GM23338 (cell line): ENCODE data around the gene CERS3. TPM values are rescaled to one million over a fixed set of nuclear protein-coding genes. Genes with fewer than 3 reads are reported as not detected.

Source experiments
- ATAC-seq: fragments of 200-7000 bp; cut with Tn5 transposase; 3 replicates; pipeline ENCODE4 v1.9.1; 2020
- DNase-seq: peaks from one replicate; pipeline ENCODE4 v3.0.0-alpha.2; 2015; ENCODE audit warnings: low spot score
- H2AFZ ChIP-seq: fragments of 200-600 bp; sonication (generic); 2 replicates; pipeline ENCODE4 v1.8.0; 2016; ENCODE audit warnings: antibody characterized with exemption, mild to moderate bottlenecking, moderate library complexity
- H3F3A ChIP-seq: fragments of 200-600 bp; sonication (generic); replicated peaks from 2 replicates; pipeline ENCODE4 v1.8.0; 2017; ENCODE audit warnings: antibody characterized with exemption, mixed run types, low read depth
- H3K27ac ChIP-seq: fragments of 200-600 bp; sonication (generic); 2 replicates; pipeline ENCODE4 v1.6.1; 2016; ENCODE audit warnings: low read depth
- H3K27me3 ChIP-seq: fragments of 200-600 bp; sonication (generic); 2 replicates; pipeline ENCODE4 v1.8.0; 2016; ENCODE audit warnings: mild to moderate bottlenecking, mixed run types, moderate library complexity; ENCODE audit not compliant: insufficient read depth
- H3K36me3 ChIP-seq: fragments of 200-600 bp; sonication (generic); 2 replicates; pipeline ENCODE4 v1.8.0; 2016; ENCODE audit warnings: mild to moderate bottlenecking; ENCODE audit not compliant: insufficient read depth
- H3K4me1 ChIP-seq: fragments of 200-600 bp; sonication (generic); 2 replicates; pipeline ENCODE4 v1.8.0; 2016; ENCODE audit warnings: mild to moderate bottlenecking, moderate library complexity; ENCODE audit not compliant: insufficient read depth
- H3K4me2 ChIP-seq: fragments of 200-600 bp; sonication (generic); 2 replicates; pipeline ENCODE4 v1.7.1; 2017; ENCODE audit warnings: mixed run types
- H3K4me3 ChIP-seq: fragments of 200-600 bp; sonication (generic); 2 replicates; pipeline ENCODE4 v1.6.1; 2016; ENCODE audit warnings: mixed run types
- H3K79me2 ChIP-seq: fragments of 200-600 bp; sonication (generic); replicated peaks from 2 replicates; pipeline ENCODE4 v1.8.0; 2017; ENCODE audit warnings: mild to moderate bottlenecking; ENCODE audit not compliant: insufficient read depth
- H3K9me2 ChIP-seq: fragments of 200-600 bp; sonication (generic); 2 replicates; pipeline ENCODE4 v1.8.0; 2017; ENCODE audit not compliant: insufficient read depth
- H4K20me1 ChIP-seq: fragments of 200-600 bp; sonication (generic); replicated peaks from 2 replicates; pipeline ENCODE4 v1.8.0; 2017; ENCODE audit warnings: mild to moderate bottlenecking; ENCODE audit not compliant: insufficient read depth
- H3K27ac Mint-ChIP-seq: 2 replicates; pipeline ENCODE4 v1.8.0; 2020; ENCODE audit warnings: inconsistent platforms, mild to moderate bottlenecking, moderate library complexity, mixed read lengths
- H3K27me3 Mint-ChIP-seq: 3 replicates; pipeline ENCODE4 v1.8.0; 2022; ENCODE audit warnings: low read depth, mild to moderate bottlenecking, moderate library complexity, mixed read lengths, inconsistent platforms; ENCODE audit not compliant: insufficient read depth, poor library complexity
- H3K36me3 Mint-ChIP-seq: 3 replicates; pipeline ENCODE4 v1.8.0; 2021; ENCODE audit warnings: low read depth, mild to moderate bottlenecking, inconsistent platforms, moderate library complexity, mixed read lengths
- H3K4me1 Mint-ChIP-seq: 3 replicates; pipeline ENCODE4 v1.8.0; 2020; ENCODE audit warnings: mild to moderate bottlenecking, inconsistent platforms, mixed read lengths
- H3K4me3 Mint-ChIP-seq: 3 replicates; pipeline ENCODE4 v1.8.0; 2021; ENCODE audit warnings: moderate library complexity, mild to moderate bottlenecking, inconsistent platforms, mixed read lengths
- H3K9me3 Mint-ChIP-seq: 3 replicates; pipeline ENCODE4 v1.8.0; 2020; ENCODE audit warnings: moderate library complexity, mild to moderate bottlenecking, inconsistent platforms, mixed read lengths
- CREB1 ChIP-seq: fragments of 250-450 bp; sonication (Bioruptor Pico); IDR thresholded peaks from 2 replicates; pipeline ENCODE4 v1.5.0; 2020; ENCODE audit warnings: low read depth, mild to moderate bottlenecking, moderate library complexity
- CTCF ChIP-seq, 2 experiments: fragments of 200-600 bp in 1 of 2; sonication (generic) in 1 of 2; conservative IDR thresholded peaks; 2 replicates each; pipeline versions ENCODE4 v1.5.1 to v1.6.1; 2016 to 2017; ENCODE audit warnings: antibody characterized with exemption in 2 of 2, low read depth in 2 of 2, mild to moderate bottlenecking in 2 of 2, moderate library complexity in 1 of 2
- EZH2 ChIP-seq: fragments of 200-600 bp; sonication (generic); IDR thresholded peaks from one replicate; pipeline ENCODE4 v1.8.0; 2017; ENCODE audit warnings: antibody characterized with exemption, mild to moderate bottlenecking, low read depth; ENCODE audit not compliant: unreplicated experiment
- EZH2phosphoT487 ChIP-seq: fragments of 200-600 bp; sonication (generic); IDR thresholded peaks from one replicate; pipeline ENCODE4 v1.8.1; 2018; ENCODE audit warnings: antibody characterized with exemption; ENCODE audit not compliant: unreplicated experiment
- JUNB ChIP-seq: IDR thresholded peaks from one replicate; pipeline ENCODE4 v1.6.1; 2016; ENCODE audit warnings: antibody characterized with exemption; ENCODE audit not compliant: unreplicated experiment
- NANOG ChIP-seq: IDR thresholded peaks from 2 replicates; pipeline ENCODE4 v1.6.1; 2016; ENCODE audit warnings: antibody characterized with exemption, borderline replicate concordance
- POLR2AphosphoS5 ChIP-seq: IDR thresholded peaks from 2 replicates; pipeline ENCODE4 v1.6.1; 2016; ENCODE audit warnings: antibody characterized with exemption, low read depth
- REST ChIP-seq: IDR thresholded peaks from one replicate; pipeline ENCODE4 v1.6.1; 2018; ENCODE audit warnings: antibody characterized with exemption; ENCODE audit not compliant: unreplicated experiment
- STAT1 ChIP-seq: IDR thresholded peaks from one replicate; pipeline ENCODE4 v1.6.1; 2016; ENCODE audit warnings: antibody characterized with exemption; ENCODE audit not compliant: unreplicated experiment
- ZNF114 ChIP-seq: fragments of 250-450 bp; sonication (Bioruptor Pico); IDR thresholded peaks from 2 replicates; pipeline ENCODE4 v1.5.0; 2020; ENCODE audit warnings: mild to moderate bottlenecking, moderate library complexity
- ZNF331 ChIP-seq: fragments of 250-450 bp; sonication (Bioruptor Pico); IDR thresholded peaks from 2 replicates; pipeline ENCODE4 v1.5.0; 2020; ENCODE audit warnings: low read depth, mild to moderate bottlenecking, moderate library complexity
- polyA plus RNA-seq: library from polyadenylated mRNA; unstranded; fragments of >200 nt; fragmentation: Nextera tagmentation; extraction: Ambion mirVana; gene quantifications from 2 replicates; pipeline ENCODE4 v1.2.1, GENCODE V29; 2016
- total RNA-seq: library from RNA; depleted of rRNA; stranded (reverse); fragments of >200 nt; shearing (Covaris generic); gene quantifications from 2 replicates; pipeline ENCODE4 v1.2.3, GENCODE V29; 2014
- TF ChIP-seq, protein P1 (sequence below): IDR thresholded peaks from 2 replicates; pipeline ENCODE4 v1.6.1; 2016; ENCODE audit warnings: antibody characterized with exemption
- TF ChIP-seq, protein P2 (sequence below): fragments of 250-450 bp; sonication (Bioruptor Pico); IDR thresholded peaks from 2 replicates; pipeline ENCODE4 v1.5.0; 2020; ENCODE audit warnings: mild to moderate bottlenecking, moderate library complexity

CERS3 gene
- total and polyA plus RNA-seq, 2 experiments from 2014 or later = 1.8 to 2.2 TPM

DNA sequence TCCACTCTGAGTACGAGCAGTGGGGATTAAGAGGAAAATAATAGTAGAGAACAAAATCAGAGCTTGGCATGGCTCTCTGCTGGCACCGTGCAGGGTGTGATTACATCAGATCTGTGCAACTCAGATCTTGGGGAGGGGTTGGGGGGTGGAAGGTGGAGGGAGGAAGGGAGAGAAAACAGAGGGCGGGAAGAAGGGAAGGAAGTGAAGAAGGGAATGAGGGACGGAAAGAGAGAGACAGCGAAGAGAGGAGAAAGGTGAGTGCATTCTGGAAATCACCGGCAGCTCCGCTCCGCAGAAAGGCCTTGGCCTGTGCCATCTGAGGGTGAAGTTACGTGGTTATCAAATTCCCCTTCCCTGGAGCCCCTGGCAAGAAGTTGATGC lies 156.0 kb downstream of the CERS3 start:
- H3F3A ChIP-seq = no peaks in the 10 kb centered on the region
- peak; percentile 54 for DNase-seq
- H3K9me2 ChIP-seq = 0 out of 2 replicates have a peak, but pooled peaks cover 4% of the 10 kb centered on the region
- H3K27me3 Mint-ChIP-seq = peaks cover 20% of the 10 kb centered on the region
- peaks cover 23% of the 10 kb centered on the region for H3K36me3 Mint-ChIP-seq
- no peak overlapping the region for H3K27ac ChIP-seq
- no peak overlapping the region for H3K27ac Mint-ChIP-seq
- no peaks in the 10 kb centered on the region for H3K79me2 ChIP-seq
- peak overlapping the region; percentile 92 for H3K4me2 ChIP-seq
- no peaks in the 10 kb centered on the region for H3K4me1 ChIP-seq
- H3K36me3 ChIP-seq = no peaks in the 10 kb centered on the region
- H3K4me1 Mint-ChIP-seq = peaks cover 6% of the 10 kb centered on the region; the same call in 2 of the 3 replicates
- H3K4me3 Mint-ChIP-seq = peak overlapping the region; percentile 87
- TF ChIP-seq, protein P1, sequence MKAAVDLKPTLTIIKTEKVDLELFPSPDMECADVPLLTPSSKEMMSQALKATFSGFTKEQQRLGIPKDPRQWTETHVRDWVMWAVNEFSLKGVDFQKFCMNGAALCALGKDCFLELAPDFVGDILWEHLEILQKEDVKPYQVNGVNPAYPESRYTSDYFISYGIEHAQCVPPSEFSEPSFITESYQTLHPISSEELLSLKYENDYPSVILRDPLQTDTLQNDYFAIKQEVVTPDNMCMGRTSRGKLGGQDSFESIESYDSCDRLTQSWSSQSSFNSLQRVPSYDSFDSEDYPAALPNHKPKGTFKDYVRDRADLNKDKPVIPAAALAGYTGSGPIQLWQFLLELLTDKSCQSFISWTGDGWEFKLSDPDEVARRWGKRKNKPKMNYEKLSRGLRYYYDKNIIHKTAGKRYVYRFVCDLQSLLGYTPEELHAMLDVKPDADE = no peak
- TF ChIP-seq CTCF (conservative IDR thresholded peaks at IDR 0.05; ENCODE audit: low read depth in 2 of 2) (no peak), NANOG (no peak), POLR2AphosphoS5 (no peak), STAT1 (no peak), EZH2 (no peak), ZNF331 (CRISPR knock-in tag) (no peak), ZNF114 (no peak), REST (no peak), EZH2phosphoT487 (no peak), CREB1 (no peak), JUNB (no peak)
- TF ChIP-seq, protein P2, sequence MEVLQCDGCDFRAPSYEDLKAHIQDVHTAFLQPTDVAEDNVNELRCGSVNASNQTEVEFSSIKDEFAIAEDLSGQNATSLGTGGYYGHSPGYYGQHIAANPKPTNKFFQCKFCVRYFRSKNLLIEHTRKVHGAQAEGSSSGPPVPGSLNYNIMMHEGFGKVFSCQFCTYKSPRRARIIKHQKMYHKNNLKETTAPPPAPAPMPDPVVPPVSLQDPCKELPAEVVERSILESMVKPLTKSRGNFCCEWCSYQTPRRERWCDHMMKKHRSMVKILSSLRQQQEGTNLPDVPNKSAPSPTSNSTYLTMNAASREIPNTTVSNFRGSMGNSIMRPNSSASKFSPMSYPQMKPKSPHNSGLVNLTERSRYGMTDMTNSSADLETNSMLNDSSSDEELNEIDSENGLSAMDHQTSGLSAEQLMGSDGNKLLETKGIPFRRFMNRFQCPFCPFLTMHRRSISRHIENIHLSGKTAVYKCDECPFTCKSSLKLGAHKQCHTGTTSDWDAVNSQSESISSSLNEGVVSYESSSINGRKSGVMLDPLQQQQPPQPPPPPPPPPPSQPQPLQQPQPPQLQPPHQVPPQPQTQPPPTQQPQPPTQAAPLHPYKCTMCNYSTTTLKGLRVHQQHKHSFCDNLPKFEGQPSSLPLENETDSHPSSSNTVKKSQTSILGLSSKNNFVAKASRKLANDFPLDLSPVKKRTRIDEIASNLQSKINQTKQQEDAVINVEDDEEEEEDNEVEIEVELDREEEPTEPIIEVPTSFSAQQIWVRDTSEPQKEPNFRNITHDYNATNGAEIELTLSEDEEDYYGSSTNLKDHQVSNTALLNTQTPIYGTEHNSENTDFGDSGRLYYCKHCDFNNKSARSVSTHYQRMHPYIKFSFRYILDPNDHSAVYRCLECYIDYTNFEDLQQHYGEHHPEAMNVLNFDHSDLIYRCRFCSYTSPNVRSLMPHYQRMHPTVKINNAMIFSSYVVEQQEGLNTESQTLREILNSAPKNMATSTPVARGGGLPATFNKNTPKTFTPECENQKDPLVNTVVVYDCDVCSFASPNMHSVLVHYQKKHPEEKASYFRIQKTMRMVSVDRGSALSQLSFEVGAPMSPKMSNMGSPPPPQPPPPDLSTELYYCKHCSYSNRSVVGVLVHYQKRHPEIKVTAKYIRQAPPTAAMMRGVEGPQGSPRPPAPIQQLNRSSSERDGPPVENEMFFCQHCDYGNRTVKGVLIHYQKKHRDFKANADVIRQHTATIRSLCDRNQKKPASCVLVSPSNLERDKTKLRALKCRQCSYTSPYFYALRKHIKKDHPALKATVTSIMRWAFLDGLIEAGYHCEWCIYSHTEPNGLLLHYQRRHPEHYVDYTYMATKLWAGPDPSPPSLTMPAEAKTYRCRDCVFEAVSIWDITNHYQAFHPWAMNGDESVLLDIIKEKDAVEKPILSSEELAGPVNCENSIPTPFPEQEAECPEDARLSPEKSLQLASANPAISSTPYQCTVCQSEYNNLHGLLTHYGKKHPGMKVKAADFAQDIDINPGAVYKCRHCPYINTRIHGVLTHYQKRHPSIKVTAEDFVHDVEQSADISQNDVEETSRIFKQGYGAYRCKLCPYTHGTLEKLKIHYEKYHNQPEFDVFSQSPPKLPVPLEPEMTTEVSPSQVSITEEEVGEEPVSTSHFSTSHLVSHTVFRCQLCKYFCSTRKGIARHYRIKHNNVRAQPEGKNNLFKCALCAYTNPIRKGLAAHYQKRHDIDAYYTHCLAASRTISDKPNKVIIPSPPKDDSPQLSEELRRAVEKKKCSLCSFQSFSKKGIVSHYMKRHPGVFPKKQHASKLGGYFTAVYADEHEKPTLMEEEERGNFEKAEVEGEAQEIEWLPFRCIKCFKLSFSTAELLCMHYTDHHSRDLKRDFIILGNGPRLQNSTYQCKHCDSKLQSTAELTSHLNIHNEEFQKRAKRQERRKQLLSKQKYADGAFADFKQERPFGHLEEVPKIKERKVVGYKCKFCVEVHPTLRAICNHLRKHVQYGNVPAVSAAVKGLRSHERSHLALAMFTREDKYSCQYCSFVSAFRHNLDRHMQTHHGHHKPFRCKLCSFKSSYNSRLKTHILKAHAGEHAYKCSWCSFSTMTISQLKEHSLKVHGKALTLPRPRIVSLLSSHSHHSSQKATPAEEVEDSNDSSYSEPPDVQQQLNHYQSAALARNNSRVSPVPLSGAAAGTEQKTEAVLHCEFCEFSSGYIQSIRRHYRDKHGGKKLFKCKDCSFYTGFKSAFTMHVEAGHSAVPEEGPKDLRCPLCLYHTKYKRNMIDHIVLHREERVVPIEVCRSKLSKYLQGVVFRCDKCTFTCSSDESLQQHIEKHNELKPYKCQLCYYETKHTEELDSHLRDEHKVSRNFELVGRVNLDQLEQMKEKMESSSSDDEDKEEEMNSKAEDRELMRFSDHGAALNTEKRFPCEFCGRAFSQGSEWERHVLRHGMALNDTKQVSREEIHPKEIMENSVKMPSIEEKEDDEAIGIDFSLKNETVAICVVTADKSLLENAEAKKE = no peak
- H3K9me3 Mint-ChIP-seq = peaks cover 26% of the 10 kb centered on the region
- H3K4me3 ChIP-seq = peak overlapping the region; percentile 83
- H4K20me1 ChIP-seq = no peaks in the 10 kb centered on the region
- peak; percentile 62 for ATAC-seq
- peak overlapping the region; percentile 94 for H2AFZ ChIP-seq
- peaks cover 28% of the 10 kb centered on the region for H3K27me3 ChIP-seq
